Kidney (tissue), 14 donors: ENCODE results near the gene BTNL9. TPM values are rescaled to one million over a fixed set of nuclear protein-coding genes. Genes with fewer than 3 reads are reported as not detected.

Experiments used
- DNase-seq, 5 donors: peaks; one replicate each; pipeline ENCODE4 v3.0.0-alpha.2; 2013 to 2020
- FAIRE-seq: peaks from 2 replicates; lab custom pipeline; 2012; peaks lifted over from hg19 to GRCh38; lab: Jason Lieb, UNC
- H3K27ac ChIP-seq, 2 donors: one replicate each; pipeline ENCODE4 v1.7.0; 2013; ENCODE audit warnings: low read depth in 2 of 2, low read length in 2 of 2, inconsistent platforms in 1 of 2
- H3K27me3 ChIP-seq: one replicate; pipeline ENCODE4 v1.7.1; 2013; ENCODE audit warnings: low read length, inconsistent platforms; ENCODE audit not compliant: control insufficient read depth, insufficient read depth
- H3K36me3 ChIP-seq, 3 donors: one replicate each; pipeline versions ENCODE4 v1.7.0 to v1.7.1; 2013; ENCODE audit warnings: low read length in 3 of 3, control low read depth in 1 of 3, inconsistent platforms in 1 of 3; ENCODE audit not compliant: insufficient read depth in 3 of 3, control insufficient read depth in 2 of 3
- H3K4me1 ChIP-seq, 3 donors: one replicate each; pipeline versions ENCODE4 v1.7.0 to v1.7.1; 2013; ENCODE audit warnings: low read length in 3 of 3, inconsistent platforms in 1 of 3, low read depth in 1 of 3; ENCODE audit not compliant: control insufficient read depth in 2 of 3, insufficient read depth in 2 of 3
- H3K4me3 ChIP-seq, 3 donors: one replicate each; pipeline versions ENCODE4 v1.7.0 to v1.8.1; 2013; ENCODE audit warnings: low read length in 3 of 3, control low read depth in 1 of 3, inconsistent platforms in 1 of 3
- H3K9ac ChIP-seq, 3 donors: one replicate each; pipeline versions ENCODE4 v1.7.0 to v1.7.1; 2013; ENCODE audit warnings: low read length in 3 of 3, control low read depth in 1 of 3, inconsistent platforms in 1 of 3
- H3K9me3 ChIP-seq, 3 donors: one replicate each; pipeline versions ENCODE4 v1.7.0 to v1.7.1; 2013; ENCODE audit warnings: low read length in 3 of 3, control low read depth in 1 of 3, inconsistent platforms in 1 of 3; ENCODE audit not compliant: control insufficient read depth in 2 of 3, insufficient read depth in 1 of 3
- CTCF ChIP-seq: IDR thresholded peaks from 3 replicates; pipeline ENCODE4 v1.5.1; 2012; ENCODE audit warnings: mild to moderate bottlenecking, moderate library complexity, borderline replicate concordance; ENCODE audit not compliant: insufficient read depth; ENCODE audit errors: extremely low read depth
- intact Hi-C: fragments of 100-400 bp; cut with DNase I; formaldehyde crosslinking; loops from one replicate; pipeline ENCODE4 v1.11.1; 2022
- polyA plus RNA-seq: library from polyadenylated mRNA; stranded (reverse); fragments of 350-450 nt; fragmentation: Illumina TruSeq; extraction: RNeasy Lipid Tissue Mini Kit (QIAGEN cat#74804); gene quantifications from one replicate; pipeline ENCODE4 v1.2.3, GENCODE V29; 2014; ENCODE audit warnings: low read depth, low replicate concordance; ENCODE audit not compliant: insufficient read depth
- total RNA-seq: library from RNA; stranded (reverse); fragmentation: NEBNext Ultra II Directional; extraction: Animal tissue kit (Norgen Biotek cat#: 25700); gene quantifications from one replicate; pipeline ENCODE4 v1.2.1, GENCODE V29; 2021
- donor health status: control.
- donor health status: control.
- donor health status: control.
- donor health status: control.
- donor health status: control.
- donor health status: DM: yes; HTN: yes; CAD: no.
- donor health status: Normal renal cell carcinoma (clear cell type).

BTNL9 gene
- total and polyA plus RNA-seq, 2 donors from 2014 or later = 8.6 to 11.9 TPM

- Histone ChIP-seq H3K27me3 (peaks cover 47% of the 10 kb centered on the region), H3K4me3 (no peak overlapping the region), H3K9ac (no peak overlapping the region), H3K9me3 (no peaks in the 10 kb centered on the region), H3K36me3 (no peaks in the 10 kb centered on the region), H3K4me1 (peaks cover 0 to 7% (median 0%) of the 10 kb centered on the region in 3 donors), H3K27ac (no peak overlapping the region)
- FAIRE-seq (no peak), DNase-seq (no peak)
- intact Hi-C loops = no loop called here
- no peak for TF ChIP-seq CTCF
Measured at GRCh38 chr5:181056431-181056830, 16.4 kb downstream of the BTNL9 start.

GRCh38 chr5:181058321-181058720 lies 18.3 kb downstream of the BTNL9 start:
- Histone ChIP-seq H3K4me3 (no peak overlapping the region), H3K9ac (no peak overlapping the region), H3K4me1 (peaks cover 0 to 7% (median 0%) of the 10 kb centered on the region in 3 donors), H3K27ac (no peak overlapping the region), H3K27me3 (peaks cover 56% of the 10 kb centered on the region), H3K36me3 (no peaks in the 10 kb centered on the region), H3K9me3 (no peaks in the 10 kb centered on the region)
- TF ChIP-seq CTCF = no peak
- intact Hi-C loops = no loop called here
- DNase-seq (no peak), FAIRE-seq (no peak)

GRCh38 chr5:181058786-181059296 lies 18.8 kb downstream of the BTNL9 start:
- Histone ChIP-seq H3K27me3 (peaks cover 55% of the 10 kb centered on the region), H3K36me3 (no peaks in the 10 kb centered on the region), H3K9ac (no peak overlapping the region), H3K4me3 (no peak overlapping the region), H3K9me3 (peaks cover 0 to 4% (median 0%) of the 10 kb centered on the region in 3 donors), H3K27ac (no peak overlapping the region), H3K4me1 (peaks cover 0 to 1% (median 0%) of the 10 kb centered on the region in 3 donors)
- no peak for TF ChIP-seq CTCF
- no peak for FAIRE-seq
- intact Hi-C loops = no loop called here
- DNase-seq = no peak
